HG03045 (cell line): ENCODE results near the gene FOXK1.

Source experiments
- ATAC-seq: cut with Tn5 transposase; IDR thresholded peaks from one replicate; pipeline ENCODE4 v1.9.1; 2021; ENCODE audit warnings: mild to moderate bottlenecking, moderate library complexity; ENCODE audit not compliant: unreplicated experiment

FOXK1 gene

DNA sequence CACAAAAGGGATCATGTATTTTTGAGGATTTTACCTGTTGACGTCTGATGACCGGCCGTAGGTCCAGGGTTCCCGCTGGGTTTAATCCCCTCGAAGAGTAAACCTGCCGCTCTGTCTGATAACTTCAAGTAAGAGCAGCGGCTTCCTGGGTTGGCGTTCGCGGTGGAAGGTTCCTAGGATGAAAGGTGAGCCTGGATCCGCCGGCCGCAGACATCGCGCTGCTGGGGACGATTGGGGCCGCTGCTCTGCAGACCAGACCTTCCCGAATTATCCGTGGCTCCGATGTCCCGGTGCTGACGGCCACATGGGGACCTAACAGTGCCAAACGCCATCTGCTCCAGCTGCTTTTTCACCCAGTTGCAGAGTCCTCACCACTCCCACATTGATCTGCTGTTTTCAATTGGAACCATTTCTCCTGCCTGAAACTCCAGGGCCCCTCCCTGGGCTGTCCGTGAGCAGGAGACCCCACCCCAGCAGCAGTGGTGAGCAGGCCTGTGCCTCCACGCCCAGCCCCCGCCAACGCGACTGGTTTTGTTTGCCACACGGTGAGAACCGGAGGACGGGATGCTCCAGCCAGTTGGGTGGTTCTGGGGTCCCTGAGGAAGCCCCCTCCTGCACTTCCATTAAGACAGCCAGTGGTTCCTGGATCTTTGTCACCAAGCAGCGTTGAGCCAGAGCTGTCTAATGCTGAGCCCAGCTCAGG is 81.1 kb downstream of the FOXK1 start:
- no peak for ATAC-seq

DNA sequence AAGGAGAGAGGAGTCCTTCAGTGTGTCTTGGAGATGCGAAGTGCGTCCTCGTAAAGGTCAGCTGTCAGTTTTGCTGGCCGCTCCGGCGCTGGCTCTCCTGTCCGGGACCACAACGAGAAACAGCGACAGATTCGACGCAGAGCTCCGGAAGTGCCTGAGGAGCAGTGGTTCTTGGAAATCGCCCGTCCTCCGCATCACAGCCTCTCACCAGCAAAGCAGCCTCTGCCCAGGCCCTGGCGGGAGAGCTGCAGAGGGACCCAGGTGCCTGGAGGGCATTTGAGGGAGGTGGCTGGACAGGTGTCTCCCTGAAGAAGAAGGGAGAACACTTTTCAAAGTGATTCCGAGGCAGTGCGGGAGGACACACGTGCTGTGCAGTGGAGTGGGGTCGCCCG is 81.7 kb downstream of the FOXK1 start:
- ATAC-seq: no peak

DNA sequence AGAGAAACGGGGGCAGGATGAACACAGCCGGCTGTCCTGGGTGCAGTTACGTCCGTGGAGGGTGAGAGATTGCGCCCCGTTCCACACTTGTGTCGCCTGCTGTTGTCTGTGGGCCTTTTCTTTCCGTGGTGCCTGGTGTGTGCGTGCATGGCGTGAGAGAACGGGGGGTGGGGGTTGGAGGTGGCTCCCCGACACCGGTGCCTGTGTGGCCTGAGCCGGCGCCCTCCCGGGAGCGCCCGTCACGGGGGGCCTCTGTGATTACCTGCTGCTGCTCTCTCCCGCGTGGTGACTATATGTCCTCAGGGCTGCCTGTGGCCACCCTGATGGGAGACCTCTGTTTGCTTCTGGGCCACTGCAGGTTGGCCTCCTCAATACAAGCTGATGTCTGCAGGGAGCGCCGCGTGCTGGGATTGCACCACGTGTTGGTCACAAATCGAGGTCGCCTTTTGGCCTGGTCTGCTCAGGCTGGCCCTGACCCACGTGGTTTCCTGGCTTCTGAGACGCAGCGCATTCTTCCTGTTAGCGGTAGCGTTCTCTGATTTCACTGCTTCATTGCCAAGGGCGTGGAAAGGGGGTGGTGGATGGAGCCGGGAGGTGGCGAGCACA is 82.4 kb downstream of the FOXK1 start:
- ATAC-seq: no peak

DNA sequence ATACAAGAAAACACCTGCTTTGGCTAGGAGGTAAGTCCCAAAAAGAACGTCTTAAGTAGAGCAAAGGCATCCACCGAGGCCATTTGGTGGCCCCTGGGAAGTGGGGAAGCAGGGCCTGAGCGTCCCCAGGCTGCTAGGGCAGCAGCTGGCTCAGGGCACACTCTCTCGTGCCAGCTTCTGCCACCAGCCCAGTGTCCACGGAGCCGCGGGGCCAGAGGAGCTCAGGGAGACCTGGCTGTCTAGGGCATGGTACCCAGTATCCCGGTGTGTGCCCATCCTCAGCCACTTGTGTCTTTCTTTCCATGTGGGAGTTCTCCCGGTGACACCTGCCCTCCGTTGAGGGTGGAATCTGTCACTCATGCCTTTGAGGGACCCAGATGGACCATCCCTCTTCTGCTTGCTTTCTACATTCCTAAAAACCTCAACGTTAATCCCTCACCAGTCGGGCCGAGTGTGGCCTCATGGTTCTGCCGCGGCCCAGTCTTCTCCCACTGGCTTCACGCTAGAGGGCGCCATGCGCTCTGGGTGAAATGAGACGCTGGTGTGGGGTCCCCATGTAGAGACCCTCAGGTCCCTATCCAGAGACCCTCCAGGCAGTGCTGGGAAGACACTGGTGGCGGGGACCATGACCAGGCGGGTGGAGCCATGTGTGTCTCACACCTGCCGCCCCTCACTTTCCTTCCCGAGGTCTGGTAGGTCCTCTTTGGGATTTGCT is 83.8 kb downstream of the FOXK1 start:
- ATAC-seq: no peak

DNA sequence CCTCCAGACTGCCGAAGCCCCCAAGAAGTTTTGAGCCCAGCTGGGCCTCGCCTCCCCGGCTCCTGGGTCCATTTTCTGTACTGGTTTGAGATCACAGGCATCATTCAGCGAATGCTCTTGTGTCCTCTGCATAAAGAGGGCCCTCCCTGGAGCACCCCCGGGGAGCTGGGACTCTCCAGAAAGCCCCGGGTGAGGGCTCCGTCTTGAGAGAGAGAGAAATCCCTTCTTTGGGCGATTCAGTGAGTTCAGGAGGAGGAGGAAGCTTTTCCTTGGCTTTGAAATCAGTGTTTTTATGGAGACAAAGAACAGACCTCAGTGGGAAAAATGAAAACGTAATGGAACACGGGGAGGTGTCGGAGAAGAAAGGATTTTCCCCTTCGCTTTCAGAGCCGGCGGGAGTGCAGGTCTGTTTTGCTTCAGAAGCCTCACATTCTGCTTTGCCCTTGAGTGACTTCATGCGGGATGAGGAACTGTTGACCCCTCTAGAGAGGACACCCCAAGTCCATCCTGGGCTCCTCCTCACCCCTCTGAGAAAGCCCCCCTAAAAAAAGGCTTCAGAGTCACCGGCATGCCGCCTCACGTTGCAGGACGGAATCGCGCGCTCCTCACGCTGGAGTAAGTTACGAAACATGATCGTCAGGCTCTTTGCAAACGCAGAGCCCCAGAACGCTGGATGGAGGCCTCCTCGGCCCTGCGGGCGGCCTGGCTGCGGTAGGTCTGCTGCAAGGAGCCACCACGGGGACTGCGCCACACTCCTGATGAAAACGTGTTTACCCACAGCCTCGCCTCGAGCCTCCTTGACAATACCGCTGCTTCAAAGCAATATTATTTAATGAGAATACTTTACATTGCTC is 84.8 kb downstream of the FOXK1 start:
- ATAC-seq: no peak

DNA sequence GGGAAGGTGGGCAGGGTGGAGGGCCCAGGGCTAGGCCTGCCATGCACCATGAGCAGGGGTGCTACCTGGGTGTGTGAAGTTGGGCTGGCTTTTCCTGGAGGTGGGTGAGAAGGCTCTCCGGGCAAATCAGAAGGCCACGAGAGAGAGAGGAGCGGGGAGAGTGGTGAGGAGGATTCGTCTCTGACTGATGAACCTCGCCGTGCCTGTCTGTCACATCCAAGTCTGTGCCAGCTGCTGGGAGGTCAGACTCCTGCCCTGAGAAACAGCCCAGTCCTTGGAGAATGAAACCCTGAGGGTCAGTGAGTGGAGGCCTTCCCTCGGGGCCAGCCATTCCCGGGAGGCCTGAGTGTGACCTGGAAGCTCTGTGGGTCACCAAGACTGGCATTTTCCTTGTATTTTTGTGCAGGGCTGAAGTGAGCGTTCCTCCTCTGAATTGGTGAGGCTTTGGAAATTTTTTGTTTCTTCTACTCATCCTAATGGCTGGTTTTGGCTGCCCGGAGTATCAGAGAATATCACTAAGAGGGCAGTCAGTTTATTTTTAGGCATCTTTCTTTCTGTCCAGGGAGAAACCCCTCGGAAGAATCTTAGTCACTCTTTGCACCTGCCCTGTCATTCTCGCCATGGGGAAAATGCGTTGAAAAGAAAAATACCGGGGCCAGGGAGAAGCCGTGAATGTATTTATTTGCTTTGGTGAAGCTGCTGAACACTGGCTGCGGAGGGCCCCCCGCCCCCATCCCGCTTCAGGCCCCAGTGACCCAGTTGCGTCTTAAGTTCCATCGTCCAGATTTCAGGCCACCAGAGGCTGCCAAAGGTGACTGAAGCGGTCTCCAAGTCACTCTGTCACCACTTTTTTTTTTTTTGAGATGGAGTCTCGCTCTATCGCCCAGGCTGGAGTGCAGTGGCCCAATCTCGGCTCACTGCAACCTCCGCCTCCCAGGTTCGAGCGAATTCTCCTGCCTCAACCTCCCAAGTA is 86.8 kb downstream of the FOXK1 start:
- no peak for ATAC-seq

DNA sequence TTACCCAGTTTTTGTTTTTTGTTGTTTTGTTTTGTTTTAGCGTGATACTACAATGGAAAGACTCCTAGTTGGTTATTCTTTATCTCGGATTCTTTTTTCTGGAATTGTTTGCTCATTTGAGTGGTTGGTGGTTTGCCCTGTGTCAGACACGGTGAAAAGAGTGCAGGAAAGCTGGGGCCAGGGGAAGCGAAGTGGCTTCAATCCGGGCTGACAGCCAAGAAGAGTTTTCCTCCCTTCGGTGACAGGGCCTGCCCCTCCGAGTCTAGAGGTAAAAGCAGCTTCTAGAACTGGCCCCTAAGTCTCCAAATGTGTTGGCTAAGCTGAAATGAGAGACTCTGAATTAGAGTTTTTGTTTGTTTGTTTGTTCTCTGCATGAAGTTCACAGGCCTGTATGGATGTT is 87.7 kb downstream of the FOXK1 start:
- ATAC-seq: no peak

DNA sequence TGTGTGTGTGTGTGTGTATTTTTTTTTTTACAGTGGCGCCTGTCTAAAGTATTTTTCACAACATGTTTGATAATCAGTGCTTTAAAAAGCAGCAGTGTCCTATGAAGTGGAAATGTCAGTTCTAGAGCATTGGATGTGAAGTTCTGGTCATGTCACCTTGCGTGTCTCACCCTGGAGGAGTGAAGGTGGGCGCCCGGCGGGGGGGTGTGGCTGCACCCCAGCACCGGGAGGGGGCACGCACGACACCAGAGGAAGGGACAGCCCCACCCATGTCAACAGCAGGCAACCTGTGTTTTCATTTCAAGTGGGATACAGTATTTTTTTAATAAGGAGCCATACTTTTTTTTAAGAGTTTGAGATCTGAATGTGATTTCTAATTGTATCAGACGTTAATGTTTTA is 88.8 kb downstream of the FOXK1 start:
- no peak for ATAC-seq

DNA sequence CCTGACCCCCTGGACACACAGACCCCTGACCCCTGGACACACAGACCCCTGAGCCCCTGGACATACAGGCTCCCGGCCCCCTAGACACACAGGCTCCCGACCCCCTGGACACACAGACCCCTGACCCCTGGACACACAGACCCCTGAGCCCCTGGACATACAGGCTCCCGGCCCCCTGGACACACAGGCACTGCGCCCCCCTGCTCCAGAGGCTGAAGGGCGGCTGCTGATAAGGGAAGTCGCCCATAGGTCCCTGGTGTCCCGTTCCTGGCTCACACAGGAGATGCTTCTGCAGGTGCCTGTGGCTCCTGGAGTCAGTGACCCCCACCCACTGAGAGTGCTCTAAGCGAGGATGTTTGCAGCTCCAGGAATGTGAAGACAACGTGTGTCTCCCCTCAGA is 89.6 kb downstream of the FOXK1 start:
- ATAC-seq: no peak

DNA sequence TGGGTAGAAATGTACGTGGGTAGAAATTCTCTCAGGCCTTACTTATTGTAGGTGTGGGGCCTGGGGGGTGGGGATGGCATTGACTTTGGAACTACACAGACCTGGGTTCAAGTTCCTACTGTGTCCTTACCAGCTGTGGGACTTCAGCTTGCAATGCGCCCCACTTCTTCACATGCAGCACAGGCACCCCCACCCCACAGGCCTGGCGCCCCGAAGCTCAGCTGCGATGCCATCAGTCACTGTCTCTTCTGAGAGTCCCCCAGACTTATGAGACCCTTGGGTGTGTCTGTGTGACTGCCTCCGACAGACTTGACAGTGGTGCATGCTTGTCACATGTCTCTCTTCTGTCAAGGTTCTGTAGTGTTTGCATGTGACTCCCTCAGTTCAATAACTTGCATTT is 90.2 kb downstream of the FOXK1 start:
- ATAC-seq: no peak

DNA sequence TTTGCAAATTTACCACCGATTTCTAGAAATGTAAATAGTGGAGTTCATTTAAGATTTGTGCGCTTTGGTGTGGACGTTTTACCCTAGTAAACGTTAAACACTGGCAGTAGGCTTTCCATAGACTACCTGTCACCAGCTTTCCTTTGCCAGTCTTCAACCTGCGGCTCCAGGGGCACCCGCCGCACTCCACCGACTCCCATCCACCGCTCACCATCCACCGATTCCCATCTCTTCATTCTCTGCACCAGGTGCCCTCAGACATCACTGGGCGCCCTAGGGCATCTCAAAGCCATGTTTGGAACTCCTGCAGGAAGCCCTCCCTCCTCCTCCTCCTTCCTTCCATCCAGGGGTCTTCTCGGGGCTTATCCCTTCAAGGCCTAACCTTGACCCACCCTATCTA is 91.9 kb downstream of the FOXK1 start:
- no peak for ATAC-seq

DNA sequence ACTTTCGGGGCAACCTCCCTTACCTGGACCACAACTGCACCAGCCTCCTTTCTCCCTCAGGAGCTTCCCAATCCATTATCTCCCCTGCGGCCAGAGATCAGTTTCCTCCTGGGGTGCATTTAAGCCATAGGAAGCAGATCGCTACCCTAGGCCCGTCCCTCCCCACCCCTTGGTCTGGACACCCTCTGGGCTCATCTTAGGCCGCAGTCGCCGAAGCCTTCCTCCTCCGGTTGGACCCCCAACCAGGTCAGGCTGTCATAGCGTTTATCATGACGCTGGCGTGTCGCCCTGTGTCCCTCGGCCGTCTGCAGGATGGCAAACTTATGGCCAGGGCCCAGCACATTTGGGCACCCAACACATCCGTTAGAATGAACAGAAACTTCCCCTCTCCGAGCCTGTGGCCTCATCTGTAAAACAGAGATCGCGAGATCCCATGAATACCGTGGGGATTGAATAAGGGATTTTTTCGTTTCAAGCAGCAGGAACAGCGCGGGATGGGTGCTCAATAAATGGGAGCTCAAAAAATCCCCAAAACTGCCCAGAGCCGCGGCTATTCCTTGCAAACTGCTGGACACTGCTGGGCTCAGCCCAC is 92.7 kb downstream of the FOXK1 start:
- peak; percentile 14 for ATAC-seq

DNA sequence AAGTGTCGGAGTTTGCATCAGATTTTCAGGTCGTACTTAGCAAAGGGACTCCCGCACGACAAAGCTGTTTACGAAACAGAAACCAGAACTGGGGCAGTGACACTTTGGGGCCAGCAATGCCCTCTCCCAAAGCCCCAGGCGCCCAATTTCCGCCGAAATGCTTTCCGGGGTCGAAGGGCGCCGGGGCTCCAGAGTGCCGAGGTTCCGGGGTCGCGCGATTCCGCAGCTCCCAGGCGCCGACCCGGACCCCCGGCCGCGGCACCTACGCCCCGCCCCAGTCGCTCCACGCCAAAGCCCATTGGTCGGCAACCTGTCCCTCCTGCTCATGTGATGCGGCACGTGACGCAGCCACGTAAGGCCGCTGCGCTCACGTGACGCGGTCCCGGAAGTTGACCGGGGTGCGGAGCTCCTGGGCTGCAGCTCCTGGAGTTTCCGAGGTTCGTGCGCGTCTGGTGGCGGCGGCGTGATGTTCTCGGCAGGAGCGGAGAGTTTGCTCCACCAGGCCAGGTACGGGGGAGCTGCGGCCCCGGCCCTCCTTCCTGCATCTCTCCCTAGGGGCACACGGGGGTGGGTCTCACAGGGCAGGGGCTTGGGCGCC is 93.3 kb downstream of the FOXK1 start, which contains the start of gene AP5Z1:
TSS of gene AP5Z1 (plus strand) at position 374 of the 598 bp plus-strand sequence. CDS start at position 467, 93 bp downstream.
- peak; percentile 95 for ATAC-seq

DNA sequence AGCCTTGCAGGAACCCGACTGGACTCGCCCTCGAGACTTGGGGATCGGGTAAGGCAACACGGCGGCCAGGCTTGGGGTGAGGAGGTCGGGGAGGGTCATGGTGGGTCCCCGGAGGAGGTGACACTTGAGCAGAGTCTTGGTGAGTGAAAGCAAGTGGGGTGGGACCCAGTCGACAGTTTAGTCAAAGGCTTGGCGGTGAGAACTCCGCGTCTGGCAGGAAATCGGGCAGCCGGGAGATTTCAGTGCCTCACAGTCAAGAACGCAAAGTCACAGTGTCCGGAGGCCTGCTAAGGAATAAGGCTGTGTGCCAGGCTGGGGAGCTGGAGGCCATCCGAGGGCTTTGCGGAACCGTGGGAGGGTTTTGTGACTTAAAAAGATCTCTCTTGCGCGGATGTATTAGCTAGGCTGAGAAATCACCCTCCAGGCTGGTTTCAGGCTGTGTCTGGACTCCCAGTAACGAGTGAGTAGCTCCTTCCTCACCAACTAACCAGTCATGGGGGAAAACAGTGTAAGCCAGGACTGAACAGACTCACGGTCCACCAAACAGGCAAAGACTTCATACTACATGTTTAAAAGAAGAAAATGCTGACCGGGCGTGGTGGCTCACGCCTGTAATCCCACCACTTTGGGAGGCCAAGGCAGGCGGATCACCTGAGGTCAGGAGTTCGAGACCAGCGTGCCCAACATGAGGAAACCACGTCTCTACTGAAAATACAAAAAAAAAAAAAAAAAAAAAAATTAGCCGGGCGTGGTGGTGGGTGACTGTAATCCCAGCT is 93.9 kb downstream of the FOXK1 start:
- ATAC-seq: peak; percentile 17

DNA sequence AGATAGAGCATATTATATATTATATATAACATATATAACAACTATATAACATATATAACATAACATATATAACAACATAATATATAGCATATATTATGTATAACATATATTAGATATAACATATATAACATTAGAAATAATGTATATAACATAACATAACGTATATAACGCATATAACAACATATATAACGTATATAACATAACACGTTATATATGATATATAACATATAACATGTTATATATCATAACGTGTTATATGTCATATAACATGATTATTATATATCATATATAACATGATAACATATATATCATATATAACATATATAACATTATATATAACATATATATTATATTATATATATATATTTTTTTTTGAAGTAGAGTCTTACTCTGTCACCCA is 97.0 kb downstream of the FOXK1 start:
- no peak for ATAC-seq

DNA sequence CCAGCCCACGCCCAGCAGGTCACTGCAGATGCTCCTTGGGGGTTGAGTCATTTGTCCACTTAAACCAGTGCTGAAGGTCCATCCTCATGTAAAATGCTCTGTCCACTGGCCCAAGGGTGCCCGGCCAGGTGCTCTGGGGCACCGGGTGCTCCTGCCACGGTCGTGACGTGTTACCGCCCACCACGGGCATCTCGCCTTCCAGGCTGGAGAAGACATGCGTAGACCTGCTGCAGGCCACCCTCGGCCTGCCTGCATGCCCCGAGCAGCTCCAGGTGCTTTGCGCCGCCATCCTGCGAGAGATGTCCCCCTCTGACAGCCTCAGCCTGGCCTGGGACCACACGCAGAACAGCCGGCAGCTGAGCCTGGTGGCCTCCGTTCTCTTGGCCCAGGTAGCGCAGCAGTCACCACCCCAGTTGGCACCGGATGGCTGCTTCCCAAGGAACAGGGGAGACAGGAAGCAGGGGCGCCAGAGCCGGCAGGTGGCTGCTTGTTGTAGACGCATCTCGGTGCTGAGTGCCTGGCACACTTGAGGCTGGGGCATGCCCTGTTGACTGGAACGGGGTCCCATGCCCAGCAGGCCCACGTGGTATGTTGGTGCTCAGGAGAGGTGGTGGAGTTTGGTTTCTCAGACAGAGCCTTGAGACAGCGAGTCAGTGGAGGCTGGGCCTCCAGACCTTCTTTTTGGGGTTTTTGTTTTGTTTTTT is 99.4 kb downstream of the FOXK1 start:
- ATAC-seq: no peak

DNA sequence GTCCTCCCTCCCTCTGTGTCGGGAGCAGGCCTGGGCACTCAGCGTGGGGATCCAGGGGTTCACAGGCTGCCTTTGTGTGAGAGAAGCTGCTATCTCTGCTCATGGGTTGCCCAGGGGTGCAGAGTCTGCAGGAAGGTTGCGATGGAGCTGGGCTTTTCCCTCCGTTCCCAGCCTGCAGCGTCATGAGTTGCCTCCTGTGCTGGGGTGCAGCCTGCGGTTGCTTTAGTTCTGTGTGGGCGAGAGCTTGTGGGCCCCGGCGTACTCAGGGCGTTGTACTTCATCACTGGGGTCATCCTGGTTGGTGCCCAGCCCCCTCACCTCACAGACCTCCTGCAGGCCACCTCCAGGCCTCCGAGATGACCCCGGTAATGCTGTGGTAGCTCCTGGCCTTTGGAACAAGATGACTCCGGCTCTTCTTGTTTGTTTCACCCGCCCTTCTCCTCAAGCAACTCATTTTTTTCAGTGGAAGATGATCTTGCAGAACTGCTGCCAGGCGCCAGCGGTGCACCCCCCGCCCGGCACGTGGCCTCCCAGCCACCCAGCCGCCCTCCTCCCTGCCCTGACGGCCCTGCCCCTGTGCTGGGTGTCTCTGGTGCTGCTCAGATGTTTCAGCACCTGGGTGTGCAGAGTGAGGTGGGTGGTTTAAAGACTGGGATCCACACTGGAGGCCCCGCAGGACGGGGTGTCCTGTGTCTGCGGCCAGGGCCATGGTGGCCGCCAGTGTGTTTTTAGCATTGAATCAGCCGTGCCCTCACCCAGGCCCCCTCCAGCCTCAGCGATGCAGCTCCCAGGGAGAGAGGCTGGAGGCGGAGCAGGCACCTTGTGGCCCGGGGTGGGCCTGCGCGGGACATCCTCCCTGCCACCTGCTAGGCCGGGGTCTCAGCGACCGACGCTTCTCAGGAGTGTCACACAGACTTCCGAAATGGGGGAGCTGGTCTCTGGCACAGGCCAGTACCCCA is 100.5 kb downstream of the FOXK1 start:
- ATAC-seq: no peak
